SK-N-SH (cell line): ENCODE data around the gene FUNDC2. TPM values are rescaled to one million over a fixed set of nuclear protein-coding genes. Genes with fewer than 3 reads are reported as not detected.

Source experiments
- CTCF ChIA-PET: fragments of 300-600, 350-600 bp; formaldehyde crosslinking; extraction: SDS; loops from one replicate; lab custom pipeline; 2021; lab: Yijun Ruan, JAX
- POLR2A ChIA-PET: fragments of 350-600 bp; sonication (Branson Sonifier 250); formaldehyde crosslinking; extraction: SDS; loops from one replicate; lab custom pipeline; 2020; ENCODE audit warnings: antibody characterized with exemption, inconsistent platforms; lab: Yijun Ruan, JAX
- DNase-seq: peaks from one replicate; pipeline ENCODE4 v3.0.0; 2012
- H2AFZ ChIP-seq: fragments of 200-600 bp; sonication (generic); 2 replicates; pipeline ENCODE4 v1.8.1; 2016; ENCODE audit warnings: antibody characterized with exemption, mild to moderate bottlenecking, low read depth
- H3F3A ChIP-seq: fragments of 200-600 bp; sonication (generic); replicated peaks from 2 replicates; pipeline ENCODE3; 2016; ENCODE audit warnings: antibody characterized with exemption, mild to moderate bottlenecking; ENCODE audit not compliant: insufficient read depth
- H3K27ac ChIP-seq, 2 experiments: fragments of 200-500 bp in 1 of 2; fragments of 200-600 bp in 1 of 2; sonication (Bioruptor generic) in 1 of 2; sonication (generic), shearing (Covaris generic) in 1 of 2; 2 replicates each; pipeline versions ENCODE4 v1.5.1 to v1.6.1; 2014 to 2016; ENCODE audit warnings: low read depth in 2 of 2, inconsistent platforms in 1 of 2, low read length in 1 of 2, mild to moderate bottlenecking in 1 of 2, mixed read lengths in 1 of 2
- H3K27me3 ChIP-seq: fragments of 200-600 bp; sonication (generic), shearing (Covaris generic); 2 replicates; pipeline ENCODE4 v1.6.1; 2016; ENCODE audit warnings: mixed run types; ENCODE audit not compliant: insufficient read depth
- H3K36me3 ChIP-seq, 2 experiments: fragments of 200-500 bp in 1 of 2; fragments of 200-600 bp in 1 of 2; sonication (Bioruptor generic) in 1 of 2; sonication (generic) in 1 of 2; replicated peaks in 1 of 2; 2 replicates each; pipeline versions ENCODE3 to v1.5.1; 2014 to 2016; ENCODE audit warnings: low read length in 1 of 2, mild to moderate bottlenecking in 1 of 2; ENCODE audit not compliant: insufficient read depth in 2 of 2, control insufficient read depth in 1 of 2
- H3K4me1 ChIP-seq, 2 experiments: fragments of 200-500 bp in 1 of 2; fragments of 200-600 bp in 1 of 2; sonication (Bioruptor generic) in 1 of 2; sonication (generic), shearing (Covaris generic) in 1 of 2; 2 replicates each; pipeline versions ENCODE4 v1.5.1 to v1.6.1; 2014 to 2016; ENCODE audit warnings: low read depth in 1 of 2, low read length in 1 of 2, mixed run types in 1 of 2; ENCODE audit not compliant: insufficient read depth in 2 of 2, control insufficient read depth in 1 of 2
- H3K4me2 ChIP-seq: fragments of 200-600 bp; sonication (generic), shearing (Covaris generic); 2 replicates; pipeline ENCODE4 v1.6.1; 2017; ENCODE audit warnings: mixed run types
- H3K4me3 ChIP-seq, 2 experiments: fragments of 200-500 bp in 1 of 2; fragments of 200-600 bp in 1 of 2; sonication (Bioruptor generic) in 1 of 2; sonication (generic), shearing (Covaris generic) in 1 of 2; 2 replicates each; pipeline versions ENCODE4 v1.5.1 to v1.8.1; 2014 to 2016; ENCODE audit warnings: low read depth in 2 of 2, inconsistent platforms in 1 of 2, low read length in 1 of 2, mild to moderate bottlenecking in 1 of 2, mixed read lengths in 1 of 2, moderate library complexity in 1 of 2
- H3K79me2 ChIP-seq: fragments of 200-600 bp; sonication (generic); 2 replicates; pipeline ENCODE4 v1.8.1; 2017; ENCODE audit warnings: mild to moderate bottlenecking; ENCODE audit not compliant: insufficient read depth
- H3K9ac ChIP-seq: fragments of 200-600 bp; sonication (generic); 2 replicates; pipeline ENCODE4 v1.6.1; 2017; ENCODE audit warnings: mixed run types
- H3K9me2 ChIP-seq: fragments of 200-600 bp; sonication (generic); 2 replicates; pipeline ENCODE4 v1.6.1; 2017; ENCODE audit warnings: mixed run types
- H3K9me3 ChIP-seq: fragments of 200-600 bp; sonication (generic); 2 replicates; pipeline ENCODE4 v1.6.1; 2017; ENCODE audit warnings: mixed run types, mild to moderate bottlenecking, moderate library complexity
- H4K20me1 ChIP-seq: fragments of 200-600 bp; sonication (generic); 2 replicates; pipeline ENCODE4 v1.6.1; 2017; ENCODE audit warnings: mild to moderate bottlenecking, mixed run types; ENCODE audit not compliant: insufficient read depth
- ELF1 ChIP-seq: IDR thresholded peaks from 2 replicates; pipeline ENCODE4 v1.4.0; 2012
- EP300 ChIP-seq, 2 experiments: IDR thresholded peaks; 2 replicates each; pipeline versions ENCODE4 v1.4.0 to v1.6.1; 2012; ENCODE audit warnings: borderline replicate concordance in 1 of 2, low read depth in 1 of 2, low read length in 1 of 2
- EZH2phosphoT487 ChIP-seq: fragments of 200-600 bp; sonication (generic); IDR thresholded peaks from 2 replicates; pipeline ENCODE4 v1.6.1; 2017; ENCODE audit warnings: low read depth, mixed run types, mild to moderate bottlenecking, antibody characterized with exemption, moderate library complexity, borderline replicate concordance
- FOXJ3 ChIP-seq: sonication (generic); formaldehyde crosslinking; IDR thresholded peaks from 2 replicates; pipeline ENCODE4 v1.5.1; 2020; ENCODE audit warnings: mild to moderate bottlenecking, missing genetic modification reagents
- GABPA ChIP-seq: IDR thresholded peaks from 2 replicates; pipeline ENCODE4 v1.4.0; 2012; ENCODE audit warnings: low read depth, mild to moderate bottlenecking
- GATA2 ChIP-seq: sonication (generic); formaldehyde crosslinking; IDR thresholded peaks from 2 replicates; pipeline ENCODE4 v1.5.0; 2020; ENCODE audit warnings: mild to moderate bottlenecking, missing genetic modification reagents
- MAX ChIP-seq: IDR thresholded peaks from 2 replicates; pipeline ENCODE4 v1.4.0; 2012; ENCODE audit warnings: low read depth
- NFIC ChIP-seq: IDR thresholded peaks from 2 replicates; pipeline ENCODE4 v1.4.0; 2012; ENCODE audit warnings: borderline replicate concordance
- NRF1 ChIP-seq: IDR thresholded peaks from 2 replicates; pipeline ENCODE4 v1.6.1; 2012; ENCODE audit warnings: low read depth, mild to moderate bottlenecking, low read length
- PBX3 ChIP-seq: IDR thresholded peaks from 2 replicates; pipeline ENCODE4; 2012
- RAD21 ChIP-seq: IDR thresholded peaks from 2 replicates; pipeline ENCODE4 v1.6.1; 2012; ENCODE audit warnings: mild to moderate bottlenecking, low read length
- SMC3 ChIP-seq: IDR thresholded peaks from 2 replicates; pipeline ENCODE4 v1.6.1; 2012; ENCODE audit warnings: low read depth, low read length, improper control_type of control experiment
- TEAD4 ChIP-seq: IDR thresholded peaks from 2 replicates; pipeline ENCODE4 v1.4.0; 2012; ENCODE audit warnings: mild to moderate bottlenecking, borderline replicate concordance; ENCODE audit not compliant: insufficient read depth
- USF1 ChIP-seq: IDR thresholded peaks from 2 replicates; pipeline ENCODE4 v1.4.0; 2012; ENCODE audit warnings: low read depth, borderline replicate concordance
- YY1 ChIP-seq: IDR thresholded peaks from 2 replicates; pipeline ENCODE4 v1.4.0; 2012; ENCODE audit warnings: low read depth, mild to moderate bottlenecking
- ZBTB33 ChIP-seq: IDR thresholded peaks from 2 replicates; pipeline ENCODE4 v1.4.0; 2012; ENCODE audit warnings: low read depth, borderline replicate concordance
- WGBS: methylation state at CpG from one replicate; pipeline ENCODE4 v1.1.6; 2017; ENCODE audit warnings: low lambda C conversion rate; 5-methylcytosine and 5-hydroxymethylcytosine counted together
- polyA plus RNA-seq, 3 experiments: library from polyadenylated mRNA; depleted of rRNA; stranded (reverse); fragments of >200 nt; gene quantifications; 2 replicates each; pipeline ENCODE4 v1.2.3, GENCODE V29; 2012

Gene FUNDC2
- polyA plus RNA-seq, 1 of the 3 experiments (the other 2 are of a cell fraction) = 55.9 TPM

- no peaks in the 10 kb centered on the region for H3F3A ChIP-seq
- H3K79me2 ChIP-seq = no peaks in the 10 kb centered on the region
- no peak overlapping the region for H3K4me3 ChIP-seq
- no peak for DNase-seq
- 0 out of 2 replicates have a peak, but pooled peaks cover 5% of the 10 kb centered on the region for H3K9me3 ChIP-seq
- H3K4me1 ChIP-seq = no peaks in the 10 kb centered on the region
- H3K9ac ChIP-seq = no peak overlapping the region
- CTCF ChIA-PET = interaction anchor here (1.4 to 2.5 kb wide), 6 partner anchors 11 to 72 kb away, joined by 3 to 11 read pairs (median 6); no protein-coding TSS in a partner anchor
- 23% methylated on average over 3 of the region's 3 CpGs for WGBS
- H3K36me3 ChIP-seq = no peaks in the 10 kb centered on the region
- H3K9me2 ChIP-seq = no peaks in the 10 kb centered on the region
- POLR2A ChIA-PET = no interaction called here
- H3K4me2 ChIP-seq = no peak overlapping the region
- no peaks in the 10 kb centered on the region for H3K27me3 ChIP-seq
- no peak overlapping the region for H3K27ac ChIP-seq
- no peaks in the 10 kb centered on the region for H4K20me1 ChIP-seq
- 0 out of 2 replicates have a peak overlapping the region, but pooled peaks have one; percentile 25 for H2AFZ ChIP-seq
- peak; percentile 11; the same call in 1 of the 2 replicates for TF ChIP-seq SMC3
- no peak for TF ChIP-seq EZH2phosphoT487
- TF ChIP-seq RAD21 = peak; percentile 54
These were observed 39.6 kb upstream of the FUNDC2 start for GRCh38 chrX:154986826-154987575.

- no peak for TF ChIP-seq USF1
- no peak for TF ChIP-seq NRF1
- no peak for TF ChIP-seq ELF1
- TF ChIP-seq YY1 = no peak
- TF ChIP-seq SMC3 = no peak
- no peak for TF ChIP-seq NFIC
- TF ChIP-seq, all 33 proteins: peak for 0
- POLR2A ChIA-PET = no interaction called here
- 50% methylated on average over 3 of the region's 3 CpGs for WGBS
- H4K20me1 ChIP-seq = no peaks in the 10 kb centered on the region
- H3K9me2 ChIP-seq = no peaks in the 10 kb centered on the region
- H3K27me3 ChIP-seq = no peaks in the 10 kb centered on the region
- 0 out of 2 replicates have a peak, but pooled peaks cover 1% of the 10 kb centered on the region for H3K9me3 ChIP-seq
- no peak overlapping the region for H3K4me2 ChIP-seq
- no peak overlapping the region for H3K9ac ChIP-seq
- H3K4me1 ChIP-seq = no peaks in the 10 kb centered on the region
- no peaks in the 10 kb centered on the region for H3K79me2 ChIP-seq
- H3K4me3 ChIP-seq = no peak overlapping the region
- H3K27ac ChIP-seq = no peak overlapping the region
- no peaks in the 10 kb centered on the region for H3K36me3 ChIP-seq
- DNase-seq = no peak
- H2AFZ ChIP-seq = no peak overlapping the region
- CTCF ChIA-PET = interaction anchor here (1.4 to 2.5 kb wide), 5 partner anchors 45 to 71 kb away, joined by 3 to 10 read pairs (median 6); no protein-coding TSS in a partner anchor
- H3F3A ChIP-seq = no peaks in the 10 kb centered on the region
These were observed 38.7 kb upstream of the FUNDC2 start for GRCh38 chrX:154987940-154988339.

GRCh38 chrX:154988719-154989118, 37.9 kb upstream of the FUNDC2 start:
- Histone ChIP-seq H3K36me3 (no peaks in the 10 kb centered on the region), H4K20me1 (no peaks in the 10 kb centered on the region), H2AFZ (no peak overlapping the region), H3K9me3 (no peaks in the 10 kb centered on the region), H3F3A (no peaks in the 10 kb centered on the region), H3K9me2 (no peaks in the 10 kb centered on the region), H3K4me1 (no peaks in the 10 kb centered on the region), H3K4me2 (no peak overlapping the region), H3K9ac (no peak overlapping the region), H3K4me3 (no peak overlapping the region), H3K27me3 (no peaks in the 10 kb centered on the region), H3K27ac (no peak overlapping the region), H3K79me2 (no peaks in the 10 kb centered on the region)
- ChIA-PET POLR2A (no interaction called here), CTCF (interaction anchor here (1.5 to 2.5 kb wide), 4 partner anchors 60 to 71 kb away, joined by 5 to 10 read pairs (median 6); no protein-coding TSS in a partner anchor)
- DNase-seq = no peak
- WGBS = 30% methylated on average over 3 of the region's 3 CpGs
- TF ChIP-seq MAX (no peak), TEAD4 (no peak), PBX3 (no peak), EP300 (IDR thresholded peaks at IDR 0.05; ENCODE audit: borderline replicate concordance in 1 of 2, low read depth in 1 of 2, low read length in 1 of 2) (no peak), YY1 (no peak), USF1 (no peak), FOXJ3 (CRISPR knock-in tag) (no peak), GABPA (no peak), ZBTB33 (no peak), GATA2 (CRISPR knock-in tag) (no peak)
